GM12873 (cell line): ENCODE measurements around the gene VGLL4.

Experiments used
- TF ChIP-seq, protein P1 (sequence below): IDR thresholded peaks from 2 replicates; pipeline ENCODE4 v1.5.1; 2012; ENCODE audit warnings: low read depth, mild to moderate bottlenecking, moderate library complexity, low read length, control low read depth; ENCODE audit not compliant: insufficient read depth; ENCODE audit errors: missing control alignments

The VGLL4 gene

GRCh38 chr3:11624704-11625375, 18.9 kb downstream of the VGLL4 start:
- TF ChIP-seq, protein P1, sequence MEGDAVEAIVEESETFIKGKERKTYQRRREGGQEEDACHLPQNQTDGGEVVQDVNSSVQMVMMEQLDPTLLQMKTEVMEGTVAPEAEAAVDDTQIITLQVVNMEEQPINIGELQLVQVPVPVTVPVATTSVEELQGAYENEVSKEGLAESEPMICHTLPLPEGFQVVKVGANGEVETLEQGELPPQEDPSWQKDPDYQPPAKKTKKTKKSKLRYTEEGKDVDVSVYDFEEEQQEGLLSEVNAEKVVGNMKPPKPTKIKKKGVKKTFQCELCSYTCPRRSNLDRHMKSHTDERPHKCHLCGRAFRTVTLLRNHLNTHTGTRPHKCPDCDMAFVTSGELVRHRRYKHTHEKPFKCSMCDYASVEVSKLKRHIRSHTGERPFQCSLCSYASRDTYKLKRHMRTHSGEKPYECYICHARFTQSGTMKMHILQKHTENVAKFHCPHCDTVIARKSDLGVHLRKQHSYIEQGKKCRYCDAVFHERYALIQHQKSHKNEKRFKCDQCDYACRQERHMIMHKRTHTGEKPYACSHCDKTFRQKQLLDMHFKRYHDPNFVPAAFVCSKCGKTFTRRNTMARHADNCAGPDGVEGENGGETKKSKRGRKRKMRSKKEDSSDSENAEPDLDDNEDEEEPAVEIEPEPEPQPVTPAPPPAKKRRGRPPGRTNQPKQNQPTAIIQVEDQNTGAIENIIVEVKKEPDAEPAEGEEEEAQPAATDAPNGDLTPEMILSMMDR = no peak

DNA sequence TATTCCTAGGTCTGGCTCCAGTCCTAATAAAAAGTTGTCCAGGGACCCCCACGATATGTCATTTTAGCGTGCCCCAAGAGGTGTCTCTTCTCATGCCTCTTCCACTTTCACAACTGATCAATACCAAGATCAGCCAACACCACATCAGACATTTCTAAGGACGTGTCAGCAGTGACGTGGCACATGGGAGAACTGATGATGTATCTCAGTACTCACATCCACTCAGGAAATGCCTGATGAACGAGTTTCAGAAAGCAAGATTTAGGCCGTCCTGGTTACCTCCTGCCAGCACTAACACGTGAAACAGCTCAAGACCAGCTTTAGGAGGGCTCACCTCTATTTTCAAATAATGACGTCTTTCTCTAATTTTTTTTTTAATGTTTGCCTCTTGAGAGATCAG, 19.6 kb downstream of the VGLL4 start:
- TF ChIP-seq, protein P1 = no peak

DNA sequence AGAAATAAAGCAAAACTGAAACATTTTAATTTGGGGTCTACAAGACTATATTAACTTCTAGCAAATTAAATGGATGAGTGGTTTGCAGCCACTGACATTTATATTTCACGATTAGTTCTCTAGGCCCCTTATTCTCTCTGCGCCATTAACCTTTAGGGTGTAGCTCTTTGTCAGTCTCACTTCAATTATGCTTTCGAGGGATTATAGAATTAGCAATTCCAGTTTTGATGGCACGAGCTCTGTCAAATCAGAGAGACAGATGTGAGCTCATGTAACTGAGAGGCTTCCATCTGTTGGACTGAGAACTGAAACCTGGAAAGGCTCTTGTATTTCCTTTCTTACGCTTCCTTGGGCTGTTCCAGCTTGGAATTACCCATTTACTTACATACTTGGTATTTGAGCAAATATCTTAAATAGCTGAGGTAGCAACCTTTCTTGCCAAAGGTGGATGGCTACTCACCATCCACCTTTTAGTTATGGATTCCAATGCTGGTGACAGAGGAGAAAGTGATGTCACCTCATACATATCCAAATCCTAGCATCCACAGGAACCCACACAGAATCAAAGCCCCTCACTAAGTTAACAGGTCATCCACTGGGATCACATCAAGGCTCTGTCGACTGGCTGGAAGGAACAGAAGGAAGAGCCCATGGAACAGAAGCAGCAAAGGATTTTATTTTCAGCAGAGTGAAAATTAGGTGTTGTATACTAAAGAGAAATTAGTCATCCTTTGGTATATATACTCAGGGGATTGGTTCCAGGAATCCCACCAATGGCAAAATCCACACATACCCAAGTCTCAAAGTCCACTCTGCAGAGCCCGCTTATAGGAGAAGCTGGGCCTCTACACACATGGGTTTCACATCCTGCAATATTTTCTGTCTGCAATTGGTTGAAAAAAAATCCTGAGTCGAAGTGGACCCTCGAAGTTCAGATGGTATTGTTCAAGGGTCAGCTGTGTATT, 20.8 kb downstream of the VGLL4 start:
- TF ChIP-seq, protein P1 = no peak

DNA sequence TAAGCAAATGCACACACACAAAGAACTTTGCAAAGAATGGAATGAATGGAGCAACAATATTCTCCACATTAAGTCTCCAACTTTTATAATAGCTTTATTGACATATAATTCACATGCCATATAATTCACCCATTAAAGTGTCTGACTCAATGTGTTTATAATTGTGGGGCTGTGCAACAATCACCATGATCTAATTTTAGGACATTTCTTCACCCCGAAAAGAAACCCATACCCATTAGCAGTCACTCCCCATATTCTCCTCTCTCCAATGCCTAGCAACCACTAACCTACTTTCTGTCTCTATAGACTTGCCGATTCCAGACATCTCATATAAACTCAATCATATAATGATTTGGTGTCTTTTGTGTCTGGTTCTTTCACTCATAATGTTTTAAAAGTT, 22.6 kb downstream of the VGLL4 start:
- TF ChIP-seq, protein P1 = no peak

- TF ChIP-seq, protein P1 = no peak
Measured at GRCh38 chr3:11619946-11620652, 23.6 kb downstream of the VGLL4 start.

GRCh38 chr3:11619461-11619860, 24.3 kb downstream of the VGLL4 start:
- TF ChIP-seq, protein P1 = no peak

DNA sequence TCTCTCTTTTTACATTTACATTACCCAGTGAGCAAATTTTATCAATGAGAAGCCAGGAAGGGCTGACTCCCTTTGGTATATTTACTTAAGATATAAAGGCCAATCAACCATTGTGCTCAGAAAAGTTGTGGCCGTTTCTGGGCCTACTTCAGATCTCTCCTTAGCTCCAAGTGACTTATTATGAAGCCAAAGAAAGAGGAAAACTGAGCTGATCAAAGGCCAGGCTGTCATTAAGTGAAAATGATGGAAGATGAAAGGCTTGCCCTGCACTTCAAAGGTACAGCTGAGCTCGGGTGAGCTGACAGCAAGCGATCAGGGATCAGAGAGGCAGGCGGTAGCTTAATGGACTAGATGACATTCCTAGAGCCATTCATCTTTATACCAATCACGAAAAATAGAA, 24.8 kb downstream of the VGLL4 start:
- TF ChIP-seq, protein P1 = no peak
